CD4-positive, CD25-positive, alpha-beta regulatory T cell (primary cell): Measurements from ENCODE around the gene EXOSC5. TPM values are rescaled to one million over a fixed set of nuclear protein-coding genes. Genes with fewer than 3 reads are reported as not detected.
"Not testable (repeated sequence)": the region's sequence is repeated elsewhere in the genome, so short reads cannot be mapped to it uniquely, and the experiment has no call there.

ENCODE experiments used
- ATAC-seq, 2 donors: fragments of 150-1000 bp; cut with Tn5 transposase; one replicate each; pipeline ENCODE4 v1.10.0; 2021; ENCODE audit warnings: low read depth in 2 of 2, moderate number of reproducible peaks in 2 of 2, moderate library complexity in 1 of 2
- DNase-seq, 3 donors: peaks; one replicate each; pipeline versions ENCODE4 v3.0.0 to v3.0.0-alpha.2; 2012 to 2022; ENCODE audit warnings: mixed read lengths in 1 of 3
- H3K27ac ChIP-seq: one replicate; pipeline ENCODE4 v1.7.0; 2013; ENCODE audit warnings: mild to moderate bottlenecking, low read length; ENCODE audit not compliant: insufficient read depth, poor library complexity, severe bottlenecking
- H3K27me3 ChIP-seq: one replicate; pipeline ENCODE4 v1.7.0; 2013; ENCODE audit warnings: low read length; ENCODE audit not compliant: control insufficient read depth, insufficient read depth
- H3K36me3 ChIP-seq: one replicate; pipeline ENCODE4 v1.7.0; 2013; ENCODE audit warnings: mild to moderate bottlenecking, low read length, moderate library complexity; ENCODE audit not compliant: control insufficient read depth, insufficient read depth
- H3K4me1 ChIP-seq: 2 replicates; pipeline ENCODE4 v1.7.0; 2013; ENCODE audit warnings: mild to moderate bottlenecking, low read length; ENCODE audit not compliant: insufficient read depth, control insufficient read depth, poor library complexity, severe bottlenecking
- H3K4me3 ChIP-seq: one replicate; pipeline ENCODE4 v1.7.0; 2013; ENCODE audit warnings: low read depth, mild to moderate bottlenecking, low read length, moderate library complexity
- H3K9me3 ChIP-seq, 2 experiments: 1 replicate in 1 of 2; 2 replicates in 1 of 2; pipeline ENCODE4 v1.7.0; 2013; ENCODE audit warnings: low read length in 2 of 2, mild to moderate bottlenecking in 1 of 2, moderate library complexity in 1 of 2; ENCODE audit not compliant: control insufficient read depth in 2 of 2
- H3K27ac Mint-ChIP-seq, 3 donors: one replicate each; pipeline ENCODE4 v1.8.0; 2020 to 2022; ENCODE audit warnings: mild to moderate bottlenecking in 3 of 3, mixed read lengths in 3 of 3, moderate library complexity in 2 of 3
- H3K27me3 Mint-ChIP-seq: one replicate; pipeline ENCODE4 v1.8.0; 2022; ENCODE audit warnings: mild to moderate bottlenecking, mixed read lengths
- H3K36me3 Mint-ChIP-seq: one replicate; pipeline ENCODE4 v1.8.0; 2020; ENCODE audit warnings: mixed read lengths
- H3K4me1 Mint-ChIP-seq, 4 donors: one replicate each; pipeline ENCODE4 v1.8.0; 2020 to 2022; ENCODE audit warnings: mixed read lengths in 4 of 4, mild to moderate bottlenecking in 1 of 4
- H3K4me3 Mint-ChIP-seq, 4 donors: one replicate each; pipeline ENCODE4 v1.8.0; 2020 to 2022; ENCODE audit warnings: mild to moderate bottlenecking in 4 of 4, mixed read lengths in 4 of 4, moderate library complexity in 3 of 4
- H3K9me3 Mint-ChIP-seq, 7 donors: one replicate each; pipeline ENCODE4 v1.8.0; 2020 to 2022; ENCODE audit warnings: mixed read lengths in 7 of 7, mild to moderate bottlenecking in 3 of 7, moderate library complexity in 2 of 7
- polyA plus RNA-seq, 4 donors: library from polyadenylated mRNA; unstranded; fragments of 300-500 nt; fragmentation: Illumina TruSeq; gene quantifications; one replicate each; pipeline ENCODE4 v1.2.3, GENCODE V29; 2021
- total RNA-seq: library from RNA; stranded (reverse); gene quantifications from one replicate; pipeline ENCODE4 v1.2.3, GENCODE V29; 2022

EXOSC5 gene
- total and polyA plus RNA-seq, 5 donors from 2014 or later, result 13.9 to 65.3 (median 55.6) TPM

- Histone ChIP-seq H3K36me3 (peaks cover 10% of the 10 kb centered on the region), H3K27me3 (no peaks in the 10 kb centered on the region), H3K27ac (no peak overlapping the region), H3K4me3 (no peak overlapping the region), H3K4me1 (no peaks in the 10 kb centered on the region), H3K9me3 (no peaks in the 10 kb centered on the region)
- no peaks in the 10 kb centered on the region for H3K27me3 Mint-ChIP-seq
- H3K9me3 Mint-ChIP-seq, result no peaks in the 10 kb centered on the region
- DNase-seq (no peak), ATAC-seq (no peak)
- no peak overlapping the region for H3K4me3 Mint-ChIP-seq
- H3K36me3 Mint-ChIP-seq, result peaks cover 16% of the 10 kb centered on the region
- no peak overlapping the region for H3K27ac Mint-ChIP-seq
- H3K4me1 Mint-ChIP-seq, result peaks cover 0 to 3% (median 1%) of the 10 kb centered on the region in 4 donors
Observed at GRCh38 chr19:41384351-41384750, 12.8 kb downstream of the EXOSC5 start.

GRCh38 chr19:41381536-41381935 is 15.6 kb downstream of the EXOSC5 start:
- not testable (repeated sequence) for H3K4me1 ChIP-seq, H3K4me3 ChIP-seq, H3K27ac ChIP-seq, H3K27me3 ChIP-seq, H3K9me3 ChIP-seq, H3K36me3 ChIP-seq, H3K9me3 Mint-ChIP-seq, ATAC-seq, H3K27me3 Mint-ChIP-seq, H3K4me3 Mint-ChIP-seq, H3K27ac Mint-ChIP-seq, DNase-seq
- Mint-ChIP-seq H3K36me3 (peaks cover 21% of the 10 kb centered on the region), H3K4me1 (peaks cover 0 to 16% (median 3%) of the 10 kb centered on the region in 4 donors)

- H3K36me3 Mint-ChIP-seq, result peaks cover 11% of the 10 kb centered on the region
- no peak overlapping the region for H3K27ac ChIP-seq
- peaks cover 0 to 18% (median 6%) of the 10 kb centered on the region in 4 donors for H3K4me1 Mint-ChIP-seq
- no peaks in the 10 kb centered on the region for H3K36me3 ChIP-seq
- H3K4me1 ChIP-seq, result peaks cover 13% of the 10 kb centered on the region
- no peak overlapping the region for H3K4me3 ChIP-seq
- H3K4me3 Mint-ChIP-seq, result peak overlapping the region in 1 of 4 donors; percentile 50
- DNase-seq (no peak), ATAC-seq (no peak)
- no peaks in the 10 kb centered on the region for H3K9me3 ChIP-seq
- no peaks in the 10 kb centered on the region for H3K27me3 Mint-ChIP-seq
- peak overlapping the region in 2 of 3 donors; percentile 17 to 89 for H3K27ac Mint-ChIP-seq
- no peaks in the 10 kb centered on the region for H3K9me3 Mint-ChIP-seq
- H3K27me3 ChIP-seq, result no peaks in the 10 kb centered on the region
Observed at GRCh38 chr19:41377977-41378709, 19.0 kb downstream of the EXOSC5 start.

- DNase-seq, result no peak
- Mint-ChIP-seq H3K4me1 (peaks cover 0 to 18% (median 6%) of the 10 kb centered on the region in 4 donors), H3K9me3 (no peaks in the 10 kb centered on the region), H3K27me3 (no peaks in the 10 kb centered on the region), H3K4me3 (peak overlapping the region; percentile 82 to 89 (median 88)), H3K27ac (peak overlapping the region; percentile 87 to 95 (median 89)), H3K36me3 (peaks cover 6% of the 10 kb centered on the region)
- H3K27ac ChIP-seq, result no peak overlapping the region
- no peaks in the 10 kb centered on the region for H3K36me3 ChIP-seq
- peaks cover 13% of the 10 kb centered on the region for H3K4me1 ChIP-seq
- no peaks in the 10 kb centered on the region for H3K27me3 ChIP-seq
- H3K9me3 ChIP-seq, result no peaks in the 10 kb centered on the region
- ATAC-seq, result peak in 1 of 2 donors; percentile 37
- peak overlapping the region; percentile 62 for H3K4me3 ChIP-seq
Observed at GRCh38 chr19:41376998-41377365, 20.2 kb downstream of the EXOSC5 start.

GRCh38 chr19:41376241-41376997 is 20.7 kb downstream of the EXOSC5 start, which contains the start of gene TMEM91:
TSS of gene TMEM91 (plus strand) at chr19:41376533. CDS start at chr19:41378310, 1,777 bp downstream.
- no peaks in the 10 kb centered on the region for H3K27me3 Mint-ChIP-seq
- peaks cover 6% of the 10 kb centered on the region for H3K36me3 Mint-ChIP-seq
- Histone ChIP-seq H3K9me3 (no peaks in the 10 kb centered on the region), H3K36me3 (no peaks in the 10 kb centered on the region), H3K4me3 (peak within 1 kb of the TSS; percentile 64), H3K4me1 (peaks cover 13% of the 10 kb centered on the region), H3K27ac (no peak within 1 kb of the TSS), H3K27me3 (no peaks in the 10 kb centered on the region)
- peak within 1 kb of the TSS; percentile 87 to 95 (median 89) for H3K27ac Mint-ChIP-seq
- ATAC-seq, result peak in 1 of 2 donors; percentile 29
- no peaks in the 10 kb centered on the region for H3K9me3 Mint-ChIP-seq
- H3K4me3 Mint-ChIP-seq, result peak within 1 kb of the TSS; percentile 82 to 89 (median 88)
- peaks cover 0 to 19% (median 6%) of the 10 kb centered on the region in 4 donors for H3K4me1 Mint-ChIP-seq
- DNase-seq, result peak in 1 of 3 donors; percentile 16

- Mint-ChIP-seq H3K4me1 (peaks cover 0 to 20% (median 6%) of the 10 kb centered on the region in 4 donors), H3K27me3 (no peaks in the 10 kb centered on the region), H3K9me3 (no peaks in the 10 kb centered on the region), H3K36me3 (peaks cover 6% of the 10 kb centered on the region), H3K27ac (no peak overlapping the region), H3K4me3 (no peak overlapping the region)
- H3K9me3 ChIP-seq, result no peaks in the 10 kb centered on the region
- DNase-seq (no peak), ATAC-seq (no peak)
- peaks cover 13% of the 10 kb centered on the region for H3K4me1 ChIP-seq
- no peaks in the 10 kb centered on the region for H3K36me3 ChIP-seq
- H3K4me3 ChIP-seq, result no peak overlapping the region
- no peak overlapping the region for H3K27ac ChIP-seq
- H3K27me3 ChIP-seq, result no peaks in the 10 kb centered on the region
Observed at GRCh38 chr19:41373993-41374392, 23.2 kb downstream of the EXOSC5 start.

GRCh38 chr19:41372501-41372900 is 24.7 kb downstream of the EXOSC5 start:
- Mint-ChIP-seq H3K4me3 (no peak overlapping the region), H3K27ac (peak overlapping the region in 1 of 3 donors; percentile 76), H3K4me1 (peaks cover 0 to 17% (median 6%) of the 10 kb centered on the region in 4 donors), H3K9me3 (no peaks in the 10 kb centered on the region), H3K27me3 (no peaks in the 10 kb centered on the region), H3K36me3 (peaks cover 6% of the 10 kb centered on the region)
- Histone ChIP-seq H3K9me3 (no peaks in the 10 kb centered on the region), H3K4me3 (no peak overlapping the region), H3K4me1 (peaks cover 13% of the 10 kb centered on the region), H3K36me3 (no peaks in the 10 kb centered on the region), H3K27me3 (no peaks in the 10 kb centered on the region), H3K27ac (no peak overlapping the region)
- ATAC-seq, result no peak
- DNase-seq, result no peak
